Measurements from ENCODE around the gene CCDC15.
"Not testable (repeated sequence)": the region's sequence is repeated elsewhere in the genome, so short reads cannot be mapped to it uniquely, and the experiment has no call there.

Gene CCDC15

DNA sequence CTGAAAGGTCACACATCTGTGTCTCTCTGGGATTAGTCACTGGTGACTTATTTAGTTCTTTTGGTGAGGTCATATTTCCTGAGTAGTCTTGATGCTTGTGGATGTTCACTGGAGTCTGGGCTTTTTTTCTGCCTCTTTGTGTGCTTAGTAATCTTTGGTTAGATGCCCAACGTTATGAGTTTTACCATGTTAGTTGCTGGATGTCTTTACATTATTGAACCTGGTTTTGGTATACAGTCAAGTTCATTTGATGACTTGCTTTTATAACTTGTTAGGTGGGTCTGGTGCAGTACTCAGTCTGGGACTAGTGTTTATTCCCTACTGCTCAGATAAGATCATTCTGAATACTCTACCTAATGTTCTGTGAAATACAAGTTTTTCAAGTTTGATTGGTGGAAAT, 82.9 kb downstream of the CCDC15 start:
- no peak overlapping the region for H3K27ac ChIP-seq (ENCODE audit: insufficient read depth, low read length, poor library complexity, severe bottlenecking)
- no peak for DNase-seq

DNA sequence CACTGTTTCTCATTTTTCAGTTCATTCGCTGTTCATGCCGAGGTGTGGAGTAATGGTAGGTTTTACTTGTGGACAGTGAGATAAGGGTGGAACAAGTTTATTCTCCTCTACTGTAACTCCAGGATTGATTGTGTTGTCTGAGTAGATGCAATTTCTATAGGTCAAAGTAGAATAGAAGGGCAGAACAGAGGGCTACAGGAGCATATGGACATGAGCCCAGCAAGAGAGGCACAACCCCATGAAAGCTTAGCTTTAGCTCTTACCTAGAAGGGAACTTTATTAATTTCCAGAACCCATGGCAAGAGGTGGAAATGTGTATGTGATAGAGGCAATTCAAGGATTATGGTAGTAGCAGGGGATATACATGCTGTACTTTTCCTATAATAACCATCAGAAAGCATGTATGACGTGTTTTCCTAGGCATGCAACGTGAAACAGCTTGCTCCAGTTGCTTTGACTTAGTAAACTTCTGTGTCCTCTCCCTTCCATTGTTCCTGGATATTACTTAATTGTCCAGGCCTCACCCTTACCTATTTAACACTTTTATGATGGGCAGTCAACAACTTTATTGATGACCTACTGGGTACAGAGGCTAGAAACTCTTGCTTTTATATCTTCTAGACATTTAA, 95.3 kb downstream of the CCDC15 start:
- no peaks in the 10 kb centered on the region for H3K27me3 ChIP-seq (replicated peaks; ENCODE audit: control insufficient read depth, insufficient read depth, low read length, poor library complexity, severe bottlenecking)
- no peak overlapping the region for H3K4me3 ChIP-seq (ENCODE audit: insufficient read depth, low read depth, low read length, poor library complexity, severe bottlenecking)
- H3K36me3 ChIP-seq (ENCODE audit: control insufficient read depth, insufficient read depth, low read length): no peaks in the 10 kb centered on the region
- H3K4me1 ChIP-seq (ENCODE audit: control insufficient read depth, insufficient read depth, low read length, poor library complexity, severe bottlenecking): no peaks in the 10 kb centered on the region
- H3K27ac ChIP-seq (ENCODE audit: insufficient read depth, low read length, poor library complexity, severe bottlenecking): no peak overlapping the region
- no peak for DNase-seq
- H3K9me3 ChIP-seq (ENCODE audit: control insufficient read depth, low read length): no peaks in the 10 kb centered on the region

More for the DNA sequence above, 82.9 kb downstream of the CCDC15 start:
- no peaks in the 10 kb centered on the region for H3K9me3 ChIP-seq (ENCODE audit: control insufficient read depth, low read length)
- no peaks in the 10 kb centered on the region for H3K4me1 ChIP-seq (ENCODE audit: control insufficient read depth, insufficient read depth, low read length, poor library complexity, severe bottlenecking)
- no peak overlapping the region for H3K4me3 ChIP-seq (ENCODE audit: insufficient read depth, low read depth, low read length, poor library complexity, severe bottlenecking)
- H3K27me3 ChIP-seq (replicated peaks; ENCODE audit: control insufficient read depth, insufficient read depth, low read length, poor library complexity, severe bottlenecking): no peaks in the 10 kb centered on the region
- no peaks in the 10 kb centered on the region for H3K36me3 ChIP-seq (ENCODE audit: control insufficient read depth, insufficient read depth, low read length)

DNA sequence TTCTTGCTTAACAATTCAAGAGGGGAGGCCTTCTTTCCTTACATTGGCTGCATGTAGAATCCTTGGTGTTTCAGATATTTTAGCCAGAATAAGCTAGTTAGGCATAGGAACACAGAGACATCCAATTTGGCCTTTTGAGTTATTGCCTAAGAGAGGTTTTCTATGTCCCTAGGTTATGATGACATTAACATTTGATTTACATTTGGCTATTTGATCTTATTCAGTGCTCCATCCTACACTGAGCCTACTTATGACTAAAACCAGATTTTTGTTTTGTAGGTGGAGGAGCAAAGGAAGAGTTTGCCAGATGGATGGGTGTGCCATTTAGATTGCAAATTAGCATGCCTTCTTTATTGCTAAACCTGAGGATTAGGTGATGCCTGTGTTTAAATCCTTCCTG, 98.0 kb downstream of the CCDC15 start:
- Histone ChIP-seq H3K4me1 (ENCODE audit: control insufficient read depth, insufficient read depth, low read length, poor library complexity, severe bottlenecking) (no peaks in the 10 kb centered on the region), H3K27ac (ENCODE audit: insufficient read depth, low read length, poor library complexity, severe bottlenecking) (no peak overlapping the region), H3K36me3 (ENCODE audit: control insufficient read depth, insufficient read depth, low read length) (no peaks in the 10 kb centered on the region), H3K4me3 (ENCODE audit: insufficient read depth, low read depth, low read length, poor library complexity, severe bottlenecking) (no peak overlapping the region), H3K9me3 (ENCODE audit: control insufficient read depth, low read length) (no peaks in the 10 kb centered on the region), H3K27me3 (replicated peaks; ENCODE audit: control insufficient read depth, insufficient read depth, low read length, poor library complexity, severe bottlenecking) (no peaks in the 10 kb centered on the region)
- no peak for DNase-seq

DNA sequence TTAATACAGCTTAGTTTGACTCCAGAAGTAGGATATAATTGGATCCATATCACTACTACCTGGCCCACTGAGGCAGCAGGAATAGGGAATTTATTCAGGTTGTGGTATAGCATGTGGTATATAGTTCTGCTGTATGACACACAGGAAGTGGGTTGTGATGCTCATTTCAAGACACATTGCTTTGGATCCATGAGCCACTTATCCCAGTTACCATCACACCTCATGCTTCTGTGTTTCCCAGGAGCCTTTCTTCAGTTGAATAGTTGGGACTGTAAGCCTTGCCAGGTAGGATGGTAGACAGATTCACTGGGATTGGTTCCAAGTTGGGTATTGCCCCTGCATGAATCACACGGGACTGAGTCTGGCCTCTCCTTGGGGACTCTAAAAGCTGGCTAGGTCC, 99.2 kb downstream of the CCDC15 start:
- no peak overlapping the region for H3K27ac ChIP-seq (ENCODE audit: insufficient read depth, low read length, poor library complexity, severe bottlenecking)
- H3K9me3 ChIP-seq (ENCODE audit: control insufficient read depth, low read length): no peaks in the 10 kb centered on the region
- no peaks in the 10 kb centered on the region for H3K27me3 ChIP-seq (replicated peaks; ENCODE audit: control insufficient read depth, insufficient read depth, low read length, poor library complexity, severe bottlenecking)
- no peaks in the 10 kb centered on the region for H3K36me3 ChIP-seq (ENCODE audit: control insufficient read depth, insufficient read depth, low read length)
- no peak overlapping the region for H3K4me3 ChIP-seq (ENCODE audit: insufficient read depth, low read depth, low read length, poor library complexity, severe bottlenecking)
- no peak for DNase-seq
- H3K4me1 ChIP-seq (ENCODE audit: control insufficient read depth, insufficient read depth, low read length, poor library complexity, severe bottlenecking): no peaks in the 10 kb centered on the region

DNA sequence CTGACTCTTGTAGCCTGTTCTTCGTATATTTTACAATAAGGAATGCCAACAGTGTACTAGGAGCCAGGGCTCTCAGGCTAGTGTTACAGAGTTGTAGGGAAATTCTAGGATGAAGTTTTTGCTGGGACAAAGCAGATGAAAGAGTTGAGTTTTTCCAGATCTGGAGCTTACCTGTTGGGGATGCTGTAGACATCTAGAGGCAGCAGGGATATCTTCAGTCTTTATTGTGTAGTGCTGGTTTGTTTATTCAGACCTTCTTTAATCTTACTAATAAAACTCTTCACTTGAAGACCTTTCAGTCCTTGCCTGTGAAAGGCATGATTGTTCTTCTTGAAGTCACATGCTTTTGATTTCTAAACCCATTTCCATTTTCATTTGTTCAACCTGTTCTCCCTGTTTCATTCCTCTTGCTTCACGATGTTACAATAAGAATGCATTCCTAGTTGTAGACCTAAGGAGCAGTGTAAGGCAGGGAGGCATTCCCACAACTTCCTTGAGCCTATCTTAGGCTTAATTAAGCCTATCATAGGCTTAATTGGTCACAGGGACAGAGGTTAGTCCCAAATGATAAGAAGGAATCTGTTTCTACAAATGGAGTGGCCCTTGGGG, 101.2 kb downstream of the CCDC15 start:
- Histone ChIP-seq H3K27ac (ENCODE audit: insufficient read depth, low read length, poor library complexity, severe bottlenecking) (no peak overlapping the region), H3K27me3 (replicated peaks; ENCODE audit: control insufficient read depth, insufficient read depth, low read length, poor library complexity, severe bottlenecking) (no peaks in the 10 kb centered on the region), H3K9me3 (ENCODE audit: control insufficient read depth, low read length) (no peaks in the 10 kb centered on the region), H3K36me3 (ENCODE audit: control insufficient read depth, insufficient read depth, low read length) (no peaks in the 10 kb centered on the region), H3K4me1 (ENCODE audit: control insufficient read depth, insufficient read depth, low read length, poor library complexity, severe bottlenecking) (no peaks in the 10 kb centered on the region), H3K4me3 (ENCODE audit: insufficient read depth, low read depth, low read length, poor library complexity, severe bottlenecking) (no peak overlapping the region)
- DNase-seq: no peak

DNA sequence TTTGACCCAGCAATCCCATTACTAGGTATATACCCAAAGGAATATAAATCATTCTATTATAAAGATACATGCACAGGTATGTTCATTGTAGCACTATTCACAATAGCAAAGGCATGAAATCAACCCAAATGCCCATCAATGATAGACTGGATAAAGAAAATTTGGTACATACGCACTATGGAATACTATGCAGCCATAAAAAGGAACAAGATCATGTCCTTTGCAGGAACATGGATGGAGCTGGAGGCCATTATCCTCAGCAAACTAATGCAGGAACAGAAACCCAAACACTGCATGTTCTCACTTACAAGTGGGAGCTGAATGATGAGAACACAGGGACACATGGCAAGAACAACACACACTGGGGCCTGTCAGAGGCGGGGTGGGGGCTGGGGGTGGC, 102.1 kb downstream of the CCDC15 start:
- not testable (repeated sequence) for H3K27me3 ChIP-seq (replicated peaks; ENCODE audit: control insufficient read depth, insufficient read depth, low read length, poor library complexity, severe bottlenecking); H3K27ac ChIP-seq (ENCODE audit: insufficient read depth, low read length, poor library complexity, severe bottlenecking); DNase-seq; H3K9me3 ChIP-seq (ENCODE audit: control insufficient read depth, low read length); H3K4me3 ChIP-seq (ENCODE audit: insufficient read depth, low read depth, low read length, poor library complexity, severe bottlenecking); H3K4me1 ChIP-seq (ENCODE audit: control insufficient read depth, insufficient read depth, low read length, poor library complexity, severe bottlenecking); H3K36me3 ChIP-seq (ENCODE audit: control insufficient read depth, insufficient read depth, low read length)

DNA sequence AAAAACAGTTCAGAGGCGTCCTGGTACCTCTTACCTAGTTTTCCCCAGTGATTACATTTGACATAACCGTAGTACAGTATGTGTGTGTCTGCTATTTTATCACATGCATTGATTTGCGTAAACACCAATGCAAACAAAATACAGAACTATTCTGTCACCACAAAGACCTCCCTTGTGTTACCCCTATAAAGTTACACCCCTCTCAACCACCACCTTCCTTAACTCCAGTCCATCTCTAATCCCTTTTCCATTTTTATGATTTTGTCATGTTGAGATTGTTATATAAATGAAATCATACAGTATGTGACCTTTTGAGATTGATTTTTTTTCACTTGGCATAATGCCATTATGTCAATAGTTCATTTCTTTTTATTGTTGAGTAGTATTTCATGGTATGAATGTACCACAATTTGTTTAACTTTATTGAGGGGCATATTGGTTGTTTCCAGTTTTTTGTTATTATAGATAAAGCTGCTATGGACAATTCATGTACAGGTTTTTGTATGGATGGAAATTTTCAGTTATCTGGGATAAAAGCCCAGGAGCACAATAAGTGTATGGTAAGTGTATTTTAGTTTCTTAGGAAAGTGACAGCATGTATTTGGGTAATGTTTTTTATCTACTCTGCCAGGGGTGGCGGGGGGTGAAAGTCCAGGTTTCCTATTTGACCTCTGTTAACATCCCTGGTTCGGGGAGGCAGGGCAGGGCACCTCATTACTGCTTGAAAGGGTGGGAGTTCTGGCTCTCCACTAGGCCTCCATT, 103.1 kb downstream of the CCDC15 start:
- no peak for DNase-seq
- H3K4me3 ChIP-seq (ENCODE audit: insufficient read depth, low read depth, low read length, poor library complexity, severe bottlenecking): no peak overlapping the region
- H3K27ac ChIP-seq (ENCODE audit: insufficient read depth, low read length, poor library complexity, severe bottlenecking): no peak overlapping the region
- H3K4me1 ChIP-seq (ENCODE audit: control insufficient read depth, insufficient read depth, low read length, poor library complexity, severe bottlenecking): no peaks in the 10 kb centered on the region
- H3K9me3 ChIP-seq (ENCODE audit: control insufficient read depth, low read length): no peaks in the 10 kb centered on the region
- H3K27me3 ChIP-seq (replicated peaks; ENCODE audit: control insufficient read depth, insufficient read depth, low read length, poor library complexity, severe bottlenecking): no peaks in the 10 kb centered on the region
- no peaks in the 10 kb centered on the region for H3K36me3 ChIP-seq (ENCODE audit: control insufficient read depth, insufficient read depth, low read length)

DNA sequence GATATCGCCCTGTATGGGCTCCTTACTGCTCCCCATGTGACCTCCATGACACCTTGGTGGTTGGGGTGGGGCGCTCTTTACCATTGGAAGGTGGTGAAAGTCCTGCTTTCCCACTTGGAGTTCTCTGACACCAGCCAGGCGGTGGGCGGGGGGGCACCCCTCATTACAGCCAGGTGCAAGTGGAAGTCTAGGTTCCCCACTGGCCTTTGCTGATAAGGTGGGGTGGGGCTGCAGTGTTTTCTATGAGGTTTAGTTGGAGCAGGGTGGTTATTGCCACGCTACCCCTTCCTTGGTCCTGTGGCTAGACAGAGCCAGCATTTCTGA, 103.7 kb downstream of the CCDC15 start:
- Histone ChIP-seq H3K36me3 (ENCODE audit: control insufficient read depth, insufficient read depth, low read length) (no peaks in the 10 kb centered on the region), H3K9me3 (ENCODE audit: control insufficient read depth, low read length) (no peaks in the 10 kb centered on the region), H3K4me3 (ENCODE audit: insufficient read depth, low read depth, low read length, poor library complexity, severe bottlenecking) (no peak overlapping the region), H3K27ac (ENCODE audit: insufficient read depth, low read length, poor library complexity, severe bottlenecking) (no peak overlapping the region), H3K4me1 (ENCODE audit: control insufficient read depth, insufficient read depth, low read length, poor library complexity, severe bottlenecking) (no peaks in the 10 kb centered on the region), H3K27me3 (replicated peaks; ENCODE audit: control insufficient read depth, insufficient read depth, low read length, poor library complexity, severe bottlenecking) (no peaks in the 10 kb centered on the region)
- no peak for DNase-seq

DNA sequence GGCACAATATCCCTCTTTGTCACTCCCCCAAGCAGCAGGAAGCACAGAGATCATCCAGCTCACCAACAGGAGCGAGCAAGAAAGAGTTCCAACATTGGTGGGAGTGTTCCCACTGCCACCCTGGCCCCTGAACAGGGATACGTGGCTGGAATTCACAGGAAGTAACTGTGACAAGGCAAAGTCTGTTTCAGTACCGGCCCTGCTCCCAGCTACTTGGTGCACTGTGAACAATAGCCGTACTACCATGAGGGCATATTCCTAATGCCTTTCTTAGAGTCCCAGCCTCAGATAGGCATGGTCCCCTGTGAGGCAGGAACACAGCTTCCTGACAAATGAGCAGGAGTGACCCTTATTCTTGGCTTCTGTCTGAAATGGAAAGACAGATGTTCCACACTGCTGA, 107.3 kb downstream of the CCDC15 start:
- Histone ChIP-seq H3K4me1 (ENCODE audit: control insufficient read depth, insufficient read depth, low read length, poor library complexity, severe bottlenecking) (peaks cover 7% of the 10 kb centered on the region), H3K9me3 (ENCODE audit: control insufficient read depth, low read length) (no peaks in the 10 kb centered on the region), H3K27me3 (replicated peaks; ENCODE audit: control insufficient read depth, insufficient read depth, low read length, poor library complexity, severe bottlenecking) (peaks cover 10% of the 10 kb centered on the region), H3K4me3 (ENCODE audit: insufficient read depth, low read depth, low read length, poor library complexity, severe bottlenecking) (no peak overlapping the region), H3K27ac (ENCODE audit: insufficient read depth, low read length, poor library complexity, severe bottlenecking) (no peak overlapping the region), H3K36me3 (ENCODE audit: control insufficient read depth, insufficient read depth, low read length) (no peaks in the 10 kb centered on the region)
- DNase-seq: no peak

DNA sequence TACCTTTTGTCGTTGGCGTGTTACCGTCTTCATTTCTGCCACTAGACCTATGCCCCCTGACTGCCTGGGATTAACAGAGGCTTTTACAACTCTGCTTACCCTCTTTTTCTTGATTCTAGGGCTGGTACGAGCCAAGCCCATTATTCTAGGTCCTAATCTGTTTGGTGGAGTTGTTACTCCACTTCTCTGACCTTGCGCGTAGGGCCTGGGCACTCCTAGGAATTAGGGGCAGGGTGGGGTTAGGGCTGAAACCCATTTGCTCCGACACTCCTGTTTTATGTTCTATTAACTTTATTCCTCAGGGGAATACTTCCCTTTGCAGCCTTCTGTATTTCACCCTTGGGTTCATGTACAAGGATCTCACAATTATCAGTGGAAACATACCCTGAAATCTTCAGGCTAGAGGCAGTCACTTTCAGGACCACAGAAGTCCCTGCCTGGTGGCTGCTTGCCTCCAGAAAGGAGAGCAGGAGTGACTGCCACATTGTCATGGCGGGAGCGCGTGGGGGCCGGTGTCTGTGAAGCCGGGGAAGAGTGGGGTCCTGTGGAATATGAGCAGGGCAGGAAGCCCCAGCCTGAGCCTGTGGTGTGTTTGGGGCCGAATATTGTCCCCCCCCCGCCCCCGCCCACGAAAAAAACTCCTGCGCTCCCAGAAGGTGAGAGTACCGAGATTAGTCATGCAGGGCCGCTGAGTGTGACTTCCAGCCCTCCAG, 108.4 kb downstream of the CCDC15 start:
- no peak for DNase-seq
- no peaks in the 10 kb centered on the region for H3K36me3 ChIP-seq (ENCODE audit: control insufficient read depth, insufficient read depth, low read length)
- H3K4me1 ChIP-seq (ENCODE audit: control insufficient read depth, insufficient read depth, low read length, poor library complexity, severe bottlenecking): peaks cover 7% of the 10 kb centered on the region
- H3K27me3 ChIP-seq (replicated peaks; ENCODE audit: control insufficient read depth, insufficient read depth, low read length, poor library complexity, severe bottlenecking): peaks cover 10% of the 10 kb centered on the region
- H3K27ac ChIP-seq (ENCODE audit: insufficient read depth, low read length, poor library complexity, severe bottlenecking): no peak overlapping the region
- H3K9me3 ChIP-seq (ENCODE audit: control insufficient read depth, low read length): no peaks in the 10 kb centered on the region
- peak overlapping the region; percentile 73 for H3K4me3 ChIP-seq (ENCODE audit: insufficient read depth, low read depth, low read length, poor library complexity, severe bottlenecking)
